Measurements from ENCODE around the gene CFAP46. TPM values are rescaled to one million over a fixed set of nuclear protein-coding genes. Genes with fewer than 3 reads are reported as not detected.

The CFAP46 gene
- total RNA-seq, 2 experiments from 2014 or later = 0.34 TPM; not detected in 1

GRCh38 chr10:132907821-132908620, 34.3 kb downstream of the CFAP46 start:
- TF ChIP-seq CTCF (IDR thresholded peaks at IDR 0.05) = no peak
- CTCF ChIA-PET = interaction anchor here (1.0 kb wide), 1 partner anchor 216 kb away, joined by 3 read pairs; no protein-coding TSS in a partner anchor
- no peak overlapping the region for H3K4me3 Mint-ChIP-seq
- peaks cover 9% of the 10 kb centered on the region for H3K27me3 Mint-ChIP-seq
- H3K27ac Mint-ChIP-seq = no peak overlapping the region
- H3K36me3 Mint-ChIP-seq (ENCODE audit: low read depth) = no peaks in the 10 kb centered on the region
- H3K4me1 Mint-ChIP-seq (ENCODE audit: low read depth) = peaks cover 15% of the 10 kb centered on the region
- intact Hi-C loops (cut with micrococcal nuclease) = no loop called here
- ATAC-seq (no peak), DNase-seq (no peak)
- no peaks in the 10 kb centered on the region for H3K9me3 Mint-ChIP-seq
- POLR2A ChIA-PET = no interaction called here

GRCh38 chr10:132906836-132907235, 35.5 kb downstream of the CFAP46 start:
- Mint-ChIP-seq H3K4me3 (no peak overlapping the region), H3K4me1 (ENCODE audit: low read depth) (peaks cover 15% of the 10 kb centered on the region), H3K27ac (no peak overlapping the region), H3K36me3 (ENCODE audit: low read depth) (no peaks in the 10 kb centered on the region), H3K27me3 (peaks cover 9% of the 10 kb centered on the region), H3K9me3 (no peaks in the 10 kb centered on the region)
- DNase-seq = no peak
- intact Hi-C loops (cut with micrococcal nuclease) = no loop called here
- ATAC-seq = no peak
- TF ChIP-seq CTCF (IDR thresholded peaks at IDR 0.05) = no peak
- CTCF ChIA-PET = no interaction called here
- POLR2A ChIA-PET = no interaction called here

- Mint-ChIP-seq H3K27me3 (peaks cover 9% of the 10 kb centered on the region), H3K4me3 (no peak overlapping the region), H3K36me3 (ENCODE audit: low read depth) (no peaks in the 10 kb centered on the region), H3K4me1 (ENCODE audit: low read depth) (peaks cover 15% of the 10 kb centered on the region), H3K9me3 (peaks cover 3% of the 10 kb centered on the region), H3K27ac (no peak overlapping the region)
- DNase-seq (no peak), ATAC-seq (no peak)
- CTCF ChIA-PET = no interaction called here
- intact Hi-C loops (cut with micrococcal nuclease) = no loop called here
- no peak for TF ChIP-seq CTCF (IDR thresholded peaks at IDR 0.05)
- POLR2A ChIA-PET = no interaction called here
Observed at GRCh38 chr10:132906106-132906505, 36.3 kb downstream of the CFAP46 start.

- POLR2A ChIA-PET = no interaction called here
- TF ChIP-seq CTCF (IDR thresholded peaks at IDR 0.05) = no peak
Observed at GRCh38 chr10:132905661-132906060, 36.7 kb downstream of the CFAP46 start.

More at GRCh38 chr10:132905661-132906060, 36.7 kb downstream of the CFAP46 start:
- H3K36me3 Mint-ChIP-seq (ENCODE audit: low read depth) = no peaks in the 10 kb centered on the region
- peaks cover 5% of the 10 kb centered on the region for H3K9me3 Mint-ChIP-seq
- intact Hi-C loops (cut with micrococcal nuclease) = no loop called here
- H3K4me3 Mint-ChIP-seq = no peak overlapping the region
- H3K4me1 Mint-ChIP-seq (ENCODE audit: low read depth) = peaks cover 15% of the 10 kb centered on the region
- DNase-seq (no peak), ATAC-seq (no peak)
- peaks cover 9% of the 10 kb centered on the region for H3K27me3 Mint-ChIP-seq
- H3K27ac Mint-ChIP-seq = no peak overlapping the region
- CTCF ChIA-PET = interaction anchor here (0.9 kb wide), 1 partner anchor 10 kb away, joined by 3 read pairs; no protein-coding TSS in a partner anchor

Measured in activated CD8-positive, alpha-beta T cell treated with anti-CD3 and anti-CD28 coated beads for 36 hours (primary cell).